Stimulated activated CD4-positive, alpha-beta T cell treated with anti-CD3 and anti-CD28 coated beads, Interleukin-1b, Interleukin-23, amount 100 ng/mL, for 48 hours (primary cell): ENCODE data around the gene PARP2.
"Not testable (repeated sequence)": the region's sequence is repeated elsewhere in the genome, so short reads cannot be mapped to it uniquely, and the experiment has no call there.

ENCODE experiments used
- DNase-seq: peaks from one replicate; pipeline ENCODE4 v3.0.0-alpha.2; 2020

Gene PARP2

DNA sequence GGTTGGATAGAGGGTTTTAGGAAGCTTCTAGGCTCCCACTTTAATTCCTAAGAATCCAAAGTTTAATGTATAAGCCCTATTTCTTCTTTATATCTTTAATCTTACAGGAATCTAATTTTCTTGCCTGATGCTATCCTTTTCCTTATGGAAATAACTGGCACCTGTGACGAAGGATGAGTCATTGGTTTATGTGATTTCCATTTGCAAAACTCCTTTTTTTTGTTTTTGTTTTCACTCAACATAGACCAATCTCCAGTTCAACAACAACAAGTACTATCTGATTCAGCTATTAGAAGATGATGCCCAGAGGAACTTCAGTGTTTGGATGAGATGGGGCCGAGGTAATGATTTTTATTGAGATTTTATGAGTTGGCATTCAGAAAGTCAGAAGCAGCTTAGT, 6.8 kb downstream of the PARP2 start:
- DNase-seq: no peak

DNA sequence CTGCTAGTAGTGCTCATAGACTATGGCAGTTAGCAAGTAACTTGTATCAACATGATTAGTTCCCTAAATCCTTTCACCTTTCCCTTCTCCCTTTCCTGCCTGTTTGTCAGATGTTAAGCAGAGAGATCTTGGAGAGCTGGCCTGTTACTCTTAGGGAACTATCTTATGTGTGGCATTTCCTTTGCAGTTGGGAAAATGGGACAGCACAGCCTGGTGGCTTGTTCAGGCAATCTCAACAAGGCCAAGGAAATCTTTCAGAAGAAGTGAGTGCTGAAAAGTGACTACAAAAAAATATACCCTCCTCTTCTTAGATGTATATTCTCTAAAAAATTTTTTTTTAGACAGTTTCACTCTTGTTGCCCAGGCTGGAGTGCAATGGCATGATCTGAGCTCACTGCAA, 7.4 kb downstream of the PARP2 start:
- DNase-seq: no peak

DNA sequence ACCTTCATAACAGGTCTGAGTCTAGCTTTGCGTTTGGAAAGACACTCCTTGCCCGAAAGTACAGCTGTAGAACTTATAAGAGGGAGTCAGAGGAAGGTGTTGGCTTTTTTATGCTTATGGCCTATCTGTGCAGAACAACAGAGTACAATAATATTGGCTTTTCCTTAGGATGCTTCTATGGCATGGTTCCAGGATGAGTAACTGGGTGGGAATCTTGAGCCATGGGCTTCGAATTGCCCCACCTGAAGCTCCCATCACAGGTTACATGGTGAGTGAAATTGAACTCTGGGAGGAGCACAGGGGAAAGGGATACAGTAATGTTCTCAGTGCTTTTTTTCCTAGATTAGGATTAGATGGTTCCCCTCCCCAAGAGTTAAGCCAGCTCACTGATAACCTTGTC, 13.0 kb downstream of the PARP2 start:
- no peak for DNase-seq

- DNase-seq: not testable (repeated sequence)
These were observed 15.0 kb downstream of the PARP2 start for GRCh38 chr14:20358474-20358873.

DNA sequence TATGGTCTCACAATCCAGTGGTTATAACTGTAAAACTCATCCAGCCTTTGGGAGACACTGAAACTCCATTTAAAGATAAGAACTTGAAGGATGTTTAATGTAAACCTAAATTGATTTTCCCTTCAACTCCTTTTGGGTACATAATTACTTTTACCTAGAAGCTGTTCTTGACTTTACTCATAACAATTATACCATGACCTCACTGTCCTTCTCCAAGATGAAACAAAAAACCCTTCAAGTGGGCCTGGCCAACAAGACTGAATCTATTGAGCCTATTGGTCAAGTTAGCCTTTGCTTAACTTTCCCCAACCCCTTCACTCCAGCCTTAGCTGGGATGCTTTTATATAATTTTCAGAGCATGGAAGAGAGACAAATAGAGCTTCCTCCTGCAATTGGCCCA, 22.5 kb downstream of the PARP2 start:
- no peak for DNase-seq

- DNase-seq: no peak
These were observed 29.4 kb downstream of the PARP2 start for GRCh38 chr14:20372796-20373195.

DNA sequence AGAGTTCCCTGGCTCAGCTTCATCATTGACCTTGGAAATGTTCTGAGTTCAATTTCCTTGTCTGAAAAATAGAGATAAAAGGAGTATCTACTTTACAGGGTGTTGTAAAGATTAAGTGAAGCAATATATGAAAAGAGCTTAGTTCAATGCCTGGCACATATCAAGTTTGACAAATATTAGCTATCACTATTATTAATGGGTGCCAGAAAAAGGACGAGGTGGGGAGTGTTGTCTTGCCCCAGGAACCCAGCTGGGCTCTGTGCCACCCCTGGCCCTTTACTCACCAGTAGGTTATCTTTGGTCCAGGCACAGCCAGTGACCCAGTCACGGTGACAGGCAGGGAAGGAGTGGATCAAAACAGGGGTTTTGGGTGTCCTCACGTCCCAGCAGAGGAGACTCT, 32.0 kb downstream of the PARP2 start:
- no peak for DNase-seq

DNA sequence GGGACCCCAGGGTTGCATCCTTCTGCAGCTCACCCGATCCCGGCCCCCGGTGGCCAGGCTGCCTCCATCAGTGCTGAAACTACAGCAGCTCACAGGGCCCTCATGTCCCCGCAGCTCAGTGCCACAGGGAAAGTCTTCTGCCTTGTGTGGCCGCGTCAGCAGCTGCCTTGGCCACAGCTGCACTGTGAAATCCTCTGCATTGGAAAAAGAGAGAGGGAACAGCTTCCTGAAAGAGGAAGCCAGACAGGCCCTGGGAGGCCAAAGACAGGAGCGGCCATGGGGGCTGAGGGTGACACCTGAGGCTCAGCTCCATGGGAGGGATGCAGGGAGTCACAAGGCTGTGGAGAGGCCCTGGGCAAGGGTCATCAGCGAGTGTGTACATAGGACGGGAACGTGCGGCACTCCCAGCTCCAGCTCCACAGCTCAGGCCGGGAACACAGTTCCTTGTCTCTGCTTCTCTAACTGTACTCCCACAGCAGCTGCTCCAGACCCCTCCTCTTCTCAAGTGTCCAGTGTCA, 32.7 kb downstream of the PARP2 start:
- no peak for DNase-seq

DNA sequence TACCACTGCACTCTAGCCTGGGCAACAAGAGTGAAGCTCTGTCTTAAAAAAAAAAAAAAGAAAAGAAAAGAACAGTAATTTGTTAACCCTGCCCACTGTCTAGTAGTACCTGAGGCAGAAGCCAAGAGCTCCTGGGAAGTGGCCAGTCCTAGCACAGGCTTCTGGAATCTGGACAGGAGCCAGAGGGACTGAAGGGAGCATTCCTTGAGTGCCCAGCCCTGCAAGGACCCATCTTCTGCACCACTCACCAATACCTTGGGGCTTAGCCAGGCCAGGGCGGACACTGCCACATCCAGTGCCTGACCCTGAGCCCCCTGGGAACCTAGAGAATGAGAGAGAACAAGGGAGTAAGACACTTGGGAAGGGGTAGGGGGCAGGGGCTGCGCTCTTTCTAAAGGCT, 33.7 kb downstream of the PARP2 start:
- DNase-seq: no peak

GRCh38 chr14:20379743-20380142, 36.3 kb downstream of the PARP2 start:
- no peak for DNase-seq

- no peak for DNase-seq
These were observed 37.2 kb downstream of the PARP2 start for GRCh38 chr14:20380681-20381080.

GRCh38 chr14:20381341-20381740, 37.9 kb downstream of the PARP2 start:
- DNase-seq: no peak

DNA sequence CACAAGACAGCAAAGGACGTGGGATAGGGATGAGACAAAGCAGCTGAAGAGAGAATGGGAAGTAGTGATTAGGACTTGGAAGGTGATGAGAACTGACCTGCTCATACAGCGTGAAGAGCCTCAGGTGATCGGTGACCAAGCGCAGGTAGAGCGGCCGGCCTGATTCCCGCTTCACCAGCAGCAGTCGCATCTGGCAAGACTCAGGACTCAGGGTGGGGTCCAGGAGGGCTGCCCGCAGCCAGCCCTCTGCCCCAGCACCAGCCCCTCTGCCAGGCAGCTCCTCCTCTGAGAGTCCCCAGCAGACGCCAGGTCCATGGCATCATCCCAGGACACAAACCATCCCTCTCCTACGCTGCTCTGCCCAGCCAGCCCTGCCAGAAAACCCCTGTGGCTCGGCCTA, 39.1 kb downstream of the PARP2 start:
- no peak for DNase-seq

- DNase-seq: no peak
These were observed 39.6 kb downstream of the PARP2 start for GRCh38 chr14:20383032-20383431.

DNA sequence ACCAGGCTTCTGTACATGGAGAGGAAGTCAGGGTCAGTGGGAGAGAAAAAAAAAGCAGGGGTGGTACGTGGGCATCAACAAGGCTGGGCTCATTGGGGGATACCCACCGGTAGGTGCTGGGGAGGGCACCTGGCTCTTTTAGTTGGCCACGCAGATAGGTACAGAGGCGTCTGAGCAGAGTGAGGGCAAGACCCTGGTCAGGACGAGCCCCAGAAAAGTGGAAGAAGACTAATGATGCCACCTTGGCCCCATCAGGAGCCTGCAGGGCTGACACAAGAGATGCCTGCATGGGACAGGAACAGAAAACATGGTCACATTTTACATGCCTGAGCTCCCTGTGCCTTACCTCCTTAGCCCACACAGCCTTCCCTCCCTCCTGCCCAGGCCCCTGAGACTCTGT, 40.2 kb downstream of the PARP2 start:
- no peak for DNase-seq

- DNase-seq: no peak
These were observed 40.9 kb downstream of the PARP2 start for GRCh38 chr14:20384321-20384720.

DNA sequence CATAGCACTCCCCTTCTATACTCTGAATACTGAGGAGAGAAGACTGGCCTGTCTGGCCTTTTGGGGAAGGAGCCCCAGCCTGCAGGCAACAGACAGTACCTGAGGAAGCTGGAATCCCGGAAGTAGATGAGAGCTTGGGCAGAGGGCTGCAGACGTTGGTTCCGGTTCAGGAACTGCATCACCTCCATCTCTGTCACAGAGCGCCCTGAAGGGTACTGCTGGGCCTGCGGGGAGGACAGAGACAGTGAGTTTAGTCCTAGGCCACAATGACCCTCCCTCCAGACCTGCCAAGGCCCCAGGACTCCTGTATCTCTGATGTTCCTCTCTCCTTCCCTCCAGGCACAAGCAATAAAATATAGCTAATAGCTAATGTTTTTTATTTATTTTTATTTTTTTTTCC, 41.5 kb downstream of the PARP2 start:
- DNase-seq: no peak

GRCh38 chr14:20386276-20386855, 42.9 kb downstream of the PARP2 start:
- DNase-seq: no peak

DNA sequence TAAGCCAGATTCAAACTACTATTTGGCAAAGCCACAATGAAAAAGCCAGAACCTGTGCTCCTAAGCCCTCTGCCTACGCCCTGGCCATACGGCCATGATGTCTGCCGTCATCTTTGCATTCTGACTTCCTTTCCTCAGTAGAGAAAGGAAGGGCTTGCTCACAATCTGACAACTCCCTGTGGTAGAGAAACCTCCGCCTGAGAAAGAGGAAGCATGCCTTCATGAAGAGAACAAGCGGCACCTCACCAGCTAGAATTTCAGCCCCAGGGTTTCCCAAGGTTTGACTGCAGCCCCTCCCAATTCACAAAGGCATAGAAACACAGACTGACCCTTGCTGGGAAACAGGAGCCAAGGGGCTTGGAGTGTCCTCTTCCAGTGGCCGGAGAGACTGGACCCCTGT, 44.1 kb downstream of the PARP2 start:
- DNase-seq: no peak

GRCh38 chr14:20388159-20388558, 44.7 kb downstream of the PARP2 start:
- no peak for DNase-seq

DNA sequence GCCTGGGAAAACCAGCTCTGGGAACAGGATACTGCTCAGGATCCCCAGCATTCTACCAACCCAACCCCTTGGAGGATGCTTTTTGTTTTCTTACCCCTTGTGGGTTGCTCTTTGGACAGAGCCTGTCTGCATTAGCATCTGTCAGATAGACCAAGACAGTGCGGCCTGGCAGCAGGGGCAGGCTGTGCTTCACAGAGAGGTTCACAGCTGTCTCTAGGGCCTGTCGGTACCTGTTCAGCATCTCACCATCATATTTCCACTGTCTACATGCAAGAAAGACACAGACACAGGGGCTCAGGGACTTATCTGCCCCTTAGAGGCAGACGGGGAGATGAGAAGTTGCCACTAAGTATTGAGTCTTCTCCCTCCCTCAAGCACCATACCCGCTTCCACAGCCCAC, 48.1 kb downstream of the PARP2 start:
- no peak for DNase-seq

GRCh38 chr14:20397511-20397910, 54.1 kb downstream of the PARP2 start:
- no peak for DNase-seq

DNA sequence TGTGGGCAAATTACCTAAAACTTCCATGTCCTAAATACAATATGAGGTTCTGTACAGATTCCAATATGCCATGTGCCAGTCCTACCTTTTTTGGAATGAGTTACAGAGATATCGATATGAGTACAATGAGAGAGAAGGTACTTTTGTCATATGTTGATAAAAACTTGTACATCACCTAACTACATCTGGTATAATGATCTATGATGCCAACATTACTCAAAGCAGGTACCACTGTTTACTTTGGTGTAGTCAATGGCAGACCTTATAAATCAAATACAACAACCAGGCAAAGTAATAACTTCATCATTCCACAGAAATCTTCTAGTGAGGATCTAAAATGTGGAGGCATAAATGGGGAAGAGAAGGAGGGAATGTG, 57.1 kb downstream of the PARP2 start:
- DNase-seq: no peak

DNA sequence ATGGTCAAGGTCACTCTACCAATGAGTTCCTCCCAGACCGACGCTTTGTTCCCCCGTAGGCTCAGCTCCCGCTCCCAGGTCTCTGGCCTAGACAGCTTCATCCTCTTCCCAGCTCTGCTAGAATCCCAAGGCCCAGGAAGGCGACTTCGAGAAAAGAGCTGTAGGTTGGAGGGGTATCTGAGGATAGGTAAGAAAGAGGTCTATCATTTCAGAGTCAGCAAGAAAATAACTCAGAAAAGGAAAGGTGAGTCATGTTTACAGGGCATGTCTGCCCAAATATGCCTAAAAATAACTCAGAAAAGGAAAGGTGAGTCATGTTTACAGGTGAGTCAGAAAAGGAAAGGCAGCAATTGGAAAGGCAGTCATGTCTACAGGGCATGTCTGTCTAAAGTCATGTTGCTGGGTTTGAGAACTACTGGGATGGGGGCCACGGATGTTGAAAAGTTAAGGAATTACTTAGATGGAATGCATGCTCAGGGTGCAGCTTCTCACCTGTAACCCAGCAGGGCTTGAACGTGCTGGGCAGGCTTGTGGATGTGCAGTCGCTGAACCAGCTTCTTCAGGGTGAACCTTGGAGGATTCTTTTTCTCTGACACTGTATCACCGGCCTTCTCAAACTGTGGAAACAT, 57.6 kb downstream of the PARP2 start:
- peak; percentile 11 for DNase-seq

DNA sequence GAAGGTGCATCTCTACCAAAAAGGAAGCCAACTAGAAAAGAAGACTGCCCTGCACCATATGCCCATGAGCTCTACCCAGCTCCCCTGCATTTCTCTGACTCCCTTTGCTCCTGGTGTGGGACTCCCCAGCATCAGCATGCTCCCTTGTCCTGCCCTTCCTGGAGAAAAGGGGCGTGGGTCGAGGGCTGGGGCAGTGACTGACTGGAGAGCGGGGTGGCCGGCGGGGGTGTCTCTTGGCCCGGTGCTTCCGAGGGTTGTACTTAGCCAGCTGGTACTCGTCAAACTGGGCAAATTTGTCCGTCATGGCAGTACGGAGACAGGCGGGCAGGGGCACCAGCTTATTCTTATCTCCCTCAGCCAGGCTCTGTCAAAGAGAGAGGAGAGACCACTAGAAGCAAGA, 60.1 kb downstream of the PARP2 start:
- DNase-seq: no peak
